HG02981 (cell line): ENCODE measurements around the gene ATXN10.

Experiments
- ATAC-seq: cut with Tn5 transposase; IDR thresholded peaks from one replicate; pipeline ENCODE4 v1.9.1; 2021; ENCODE audit warnings: mild to moderate bottlenecking, moderate library complexity; ENCODE audit not compliant: unreplicated experiment

The ATXN10 gene

DNA sequence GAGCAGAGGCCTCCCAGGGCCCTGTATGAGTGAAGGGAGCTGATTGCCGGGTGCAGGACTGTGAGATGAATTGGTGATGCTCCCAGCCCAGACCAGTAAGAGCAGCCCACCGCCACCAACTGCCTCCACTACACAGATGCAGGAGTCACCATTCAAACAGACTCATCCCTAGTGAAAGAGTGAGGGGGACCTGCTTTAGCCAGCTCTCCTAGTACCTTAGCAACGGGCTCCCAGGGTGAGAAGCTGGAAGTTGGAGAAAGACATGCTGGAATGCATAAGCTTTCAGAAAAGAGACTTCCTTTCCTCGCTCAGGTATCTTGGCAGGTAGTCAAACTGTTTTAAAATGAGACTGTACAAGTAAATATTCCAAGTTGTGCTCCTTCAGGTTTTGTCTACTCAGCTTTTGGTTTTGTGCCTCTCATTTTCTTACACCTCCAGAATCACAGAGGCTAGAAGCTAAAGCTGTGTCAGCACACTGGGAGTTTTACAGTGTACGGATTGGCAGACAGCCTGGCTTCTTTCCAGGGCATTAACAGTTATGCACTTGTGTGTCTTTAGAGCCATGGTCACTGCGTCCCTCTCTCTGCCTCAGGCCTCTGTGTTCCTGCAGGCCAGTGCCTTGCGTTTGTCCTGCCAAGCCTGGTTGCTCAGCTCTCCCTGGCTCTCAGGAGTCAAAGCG, 146.2 kb downstream of the ATXN10 start:
- no peak for ATAC-seq

DNA sequence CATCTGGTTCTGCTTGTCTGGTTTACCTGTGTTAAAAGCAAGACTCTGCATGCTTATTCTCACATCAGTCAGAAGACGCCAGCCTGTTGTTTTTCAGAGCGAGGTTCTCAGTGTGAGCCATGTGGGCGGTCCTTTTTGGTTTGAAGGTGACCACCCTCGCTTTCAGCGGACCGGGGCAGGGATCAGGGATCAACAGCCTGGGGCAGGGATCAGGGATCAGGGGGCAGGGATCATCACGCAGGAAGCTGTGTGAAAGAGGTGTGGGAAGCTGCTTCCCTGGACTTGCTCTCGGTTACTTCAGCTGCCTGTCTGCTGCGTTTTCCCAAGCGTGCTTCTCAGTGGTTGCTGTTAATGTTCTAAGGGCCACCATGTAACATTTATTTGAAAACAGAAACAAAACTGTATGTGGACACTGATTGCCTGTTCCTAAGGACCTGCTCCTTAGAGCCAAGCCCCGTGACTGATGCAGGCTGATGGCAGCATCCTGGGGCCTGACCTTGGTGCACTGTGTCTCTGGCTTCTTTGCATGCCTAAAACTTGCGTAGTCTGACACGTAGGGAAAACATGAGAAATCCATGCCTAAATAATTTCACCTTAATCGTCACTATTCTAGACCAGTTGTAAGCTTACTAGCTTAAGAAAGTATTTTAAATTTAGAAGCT, 146.9 kb downstream of the ATXN10 start:
- ATAC-seq = no peak

GRCh38 chr22:45819305-45819704, 147.7 kb downstream of the ATXN10 start:
- ATAC-seq = no peak

DNA sequence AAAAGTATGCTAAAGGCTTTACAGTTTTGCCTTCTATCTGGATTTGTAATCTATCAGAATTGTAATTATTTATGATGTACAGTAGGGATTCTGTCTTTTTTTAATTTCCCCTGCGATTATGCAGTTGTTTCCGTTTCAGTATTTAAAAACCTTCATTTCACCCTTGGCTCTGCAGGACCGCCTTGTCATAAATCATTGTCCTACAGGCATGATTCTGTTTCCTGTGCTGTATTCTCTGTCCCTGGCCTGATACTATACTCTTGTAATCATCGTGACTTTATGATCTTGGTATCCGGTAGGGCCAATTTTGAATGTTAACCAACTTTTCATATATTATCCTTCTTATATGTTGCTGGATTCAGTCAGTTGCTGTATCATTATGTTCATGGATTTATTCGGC, 151.7 kb downstream of the ATXN10 start:
- no peak for ATAC-seq

- ATAC-seq = no peak
These were observed 154.9 kb downstream of the ATXN10 start for GRCh38 chr22:45826520-45826919.

- ATAC-seq = no peak
These were observed 157.2 kb downstream of the ATXN10 start for GRCh38 chr22:45828841-45829240.

DNA sequence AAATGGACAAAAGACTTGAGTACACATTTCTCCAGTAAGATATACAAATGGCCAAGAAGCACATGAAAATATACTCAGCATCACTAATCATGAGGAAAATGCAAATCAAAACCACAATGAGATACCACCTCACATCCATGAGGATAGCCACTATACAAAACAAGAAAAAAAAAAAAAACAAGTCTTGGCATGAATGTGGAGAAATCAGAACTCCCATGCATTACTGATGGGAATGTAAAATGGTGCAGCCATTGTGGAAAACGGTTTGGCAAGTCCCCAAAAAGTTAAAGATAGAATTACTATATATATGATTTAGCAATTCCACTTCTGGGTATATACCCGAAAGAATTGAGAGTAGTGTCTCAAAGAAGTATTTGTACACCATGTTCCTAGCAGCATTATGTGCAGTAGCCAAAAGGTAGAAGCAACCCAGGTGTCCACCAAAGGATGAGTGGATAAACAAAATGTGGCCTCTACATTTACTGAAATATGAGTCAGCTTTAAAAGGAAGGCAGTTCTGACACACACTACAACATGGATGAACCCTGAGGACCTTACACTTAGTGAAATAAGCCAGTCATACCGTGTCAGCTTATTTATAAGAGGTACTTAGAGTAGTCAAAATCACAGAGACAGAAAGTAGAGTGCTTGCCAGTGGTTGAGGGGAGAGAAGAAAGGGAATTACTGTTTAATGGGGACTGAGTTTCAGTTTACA, 159.1 kb downstream of the ATXN10 start:
- ATAC-seq = no peak

- ATAC-seq = no peak
These were observed 159.8 kb downstream of the ATXN10 start for GRCh38 chr22:45831394-45831793.

DNA sequence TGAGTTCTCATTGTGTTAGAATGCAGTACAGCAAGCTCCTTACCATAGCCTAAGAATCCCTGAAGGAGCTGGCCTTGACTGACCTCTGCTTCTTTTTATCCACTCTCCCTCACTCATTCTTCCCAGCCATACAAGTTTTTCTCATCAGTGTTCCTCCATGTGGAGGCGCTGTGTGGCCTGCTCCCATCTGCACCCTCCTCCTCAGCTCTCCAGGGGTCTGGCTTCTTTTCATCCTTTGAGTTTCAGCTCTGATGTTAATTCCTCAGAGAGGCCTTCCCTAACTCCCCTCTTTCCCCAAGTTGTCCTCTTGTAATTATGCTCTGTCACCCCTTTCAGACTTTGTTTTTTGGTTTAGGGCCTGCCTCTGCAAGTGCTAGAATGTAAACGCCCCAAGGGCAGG, 160.5 kb downstream of the ATXN10 start:
- no peak for ATAC-seq

DNA sequence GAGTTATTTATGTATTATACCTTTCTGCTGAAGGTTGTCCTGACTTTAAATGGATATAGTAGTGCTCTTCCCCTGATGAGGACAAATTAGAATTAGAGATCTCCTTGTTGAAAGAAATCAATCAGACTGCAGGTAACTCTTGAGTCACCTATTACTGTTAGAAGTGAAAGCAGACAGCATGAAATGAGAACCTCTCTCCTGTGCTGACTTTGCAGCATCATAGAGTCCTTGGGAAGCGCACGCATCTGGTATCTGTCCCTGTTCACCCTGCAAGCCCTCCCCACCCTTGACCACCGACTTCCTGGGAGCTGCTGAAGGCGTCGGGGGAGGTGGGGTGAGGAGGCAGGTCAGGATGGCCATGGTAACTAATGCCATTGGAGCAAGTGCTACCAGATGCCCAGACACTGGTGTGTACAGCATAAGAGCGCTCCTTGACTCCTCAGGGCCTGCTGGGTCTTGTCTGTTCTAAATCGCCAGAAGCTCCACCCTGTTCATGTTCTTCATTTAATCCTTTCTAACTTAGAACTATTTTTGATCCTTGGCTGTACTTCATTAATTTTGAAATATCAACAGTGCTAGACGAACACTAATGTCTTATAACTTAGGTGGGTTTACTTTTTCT, 161.4 kb downstream of the ATXN10 start:
- no peak for ATAC-seq

GRCh38 chr22:45833613-45834012, 162.0 kb downstream of the ATXN10 start:
- ATAC-seq = no peak

GRCh38 chr22:45834241-45834640, 162.6 kb downstream of the ATXN10 start:
- ATAC-seq = no peak

- no peak for ATAC-seq
These were observed 163.2 kb downstream of the ATXN10 start for GRCh38 chr22:45834795-45835194.

DNA sequence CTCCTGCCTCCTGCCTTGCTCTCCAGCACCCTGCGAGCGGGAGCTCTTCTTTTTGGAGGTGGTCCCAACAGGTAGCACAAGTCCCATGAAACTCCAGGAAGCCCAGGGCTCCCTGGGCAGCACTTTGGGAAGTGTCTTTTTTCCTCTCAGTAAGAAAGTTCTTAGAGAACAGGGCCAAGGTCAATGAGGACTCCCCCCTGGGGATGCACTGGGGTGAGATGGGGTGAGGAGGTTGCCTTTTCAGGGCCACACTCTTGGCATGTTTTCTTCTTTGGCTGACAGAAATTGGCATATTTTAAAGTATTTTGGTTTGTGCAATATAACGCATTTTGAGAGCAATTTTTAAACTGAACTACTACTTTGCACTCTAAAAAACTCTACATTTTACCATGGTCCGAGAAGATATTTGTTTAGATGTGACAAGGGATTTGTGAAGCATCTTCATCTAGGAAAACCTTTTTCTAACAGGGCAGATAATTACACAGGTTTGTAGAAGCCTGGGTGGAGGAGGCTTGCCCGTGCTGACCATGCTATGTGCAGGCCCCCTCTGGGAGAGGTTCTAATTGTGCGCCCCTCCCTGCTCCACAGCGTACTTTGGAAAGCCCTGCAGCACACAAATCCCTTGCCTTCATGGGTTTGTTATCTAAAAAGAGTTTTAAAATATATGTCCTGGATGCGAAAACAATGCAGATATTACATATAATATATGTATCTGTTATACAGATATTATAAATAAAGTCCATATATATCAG, 165.0 kb downstream of the ATXN10 start:
- ATAC-seq = no peak

GRCh38 chr22:45837508-45837907, 165.9 kb downstream of the ATXN10 start:
- no peak for ATAC-seq

GRCh38 chr22:45838305-45838887, 166.8 kb downstream of the ATXN10 start:
- ATAC-seq = no peak

- no peak for ATAC-seq
These were observed 168.8 kb downstream of the ATXN10 start for GRCh38 chr22:45840483-45840882.

GRCh38 chr22:45842291-45842991, 170.8 kb downstream of the ATXN10 start:
- no peak for ATAC-seq

DNA sequence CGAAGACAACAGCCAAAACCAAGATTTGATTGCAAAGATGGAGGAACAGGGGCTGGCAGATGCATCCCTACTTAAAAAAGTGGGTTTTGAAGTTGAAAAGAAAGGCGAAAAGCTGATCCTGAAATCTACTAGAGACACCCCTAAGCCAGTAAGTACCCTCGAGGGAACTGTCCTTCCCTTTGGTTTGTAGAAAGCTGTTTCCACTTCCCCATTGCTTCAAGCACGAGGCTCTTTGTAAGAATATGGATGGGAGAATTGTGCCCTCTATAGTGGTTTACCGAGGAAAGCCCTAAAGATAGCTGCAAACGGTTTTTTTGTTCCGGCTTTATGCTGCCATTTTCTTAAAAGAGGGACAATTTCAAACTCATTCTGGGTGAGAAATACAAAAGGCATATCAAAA, 171.4 kb downstream of the ATXN10 start:
- no peak for ATAC-seq

DNA sequence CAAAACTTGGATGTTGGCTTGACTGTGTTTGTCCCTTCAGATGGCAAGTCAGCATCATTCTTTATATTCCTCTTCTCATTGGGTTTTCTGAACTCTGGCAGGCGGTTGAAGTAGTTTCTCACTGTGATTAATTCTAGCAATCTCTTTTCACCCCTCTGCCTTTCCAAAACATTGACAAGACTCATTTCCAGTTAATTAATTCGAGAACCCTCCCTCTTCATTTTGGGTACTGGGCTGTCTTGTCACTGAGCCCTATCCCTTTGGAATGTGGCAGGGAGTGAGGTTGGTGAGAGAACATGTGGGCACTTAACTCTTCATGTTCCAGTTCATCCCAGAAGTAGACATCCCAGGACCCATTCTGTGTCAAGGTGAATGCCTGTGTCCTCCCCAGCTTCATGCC, 172.4 kb downstream of the ATXN10 start:
- ATAC-seq = no peak
